GM12878 (cell line): ENCODE measurements around the gene KIF20A. TPM values are rescaled to one million over a fixed set of nuclear protein-coding genes. Genes with fewer than 3 reads are reported as not detected.

Source experiments
- ATAC-seq: fragments of 200-7000 bp; cut with Tn5 transposase; 3 replicates; pipeline ENCODE4 v1.9.1; 2020; ENCODE audit warnings: mild to moderate bottlenecking, moderate library complexity
- BruUV-seq: library from RNA; stranded (reverse); fragments of 400-500 nt; replicated peaks from 2 replicates; lab custom pipeline; 2021; lab: Mats Ljungman, UMichigan
- CTCF ChIA-PET: fragments of 300-600 bp; sonication (Branson Sonifier 250); formaldehyde crosslinking; extraction: SDS; loops from one replicate; lab custom pipeline; 2021; ENCODE audit warnings: inconsistent platforms; lab: Yijun Ruan, JAX
- POLR2A ChIA-PET: fragments of 350-600 bp; formaldehyde crosslinking; extraction: SDS; loops from one replicate; lab custom pipeline; 2021; ENCODE audit warnings: inconsistent platforms; lab: Charles Lee
- RAD21 ChIA-PET: fragments of 300-600 bp; sonication (Branson Sonifier 250); formaldehyde crosslinking; loops from one replicate; lab custom pipeline; 2023; ENCODE audit warnings: antibody characterized with exemption; ENCODE audit not compliant: unreplicated experiment; lab: Charles Lee
- SMC1A ChIA-PET: fragments of 300-600 bp; sonication (Branson Sonifier 250); formaldehyde crosslinking; loops from one replicate; lab custom pipeline; 2023; ENCODE audit not compliant: unreplicated experiment, uncharacterized antibody; lab: Charles Lee
- DNase-seq: peaks from one replicate; pipeline ENCODE4 v3.0.0-alpha.2; 2011; ENCODE audit warnings: low read depth, low spot score
- FAIRE-seq: peaks from 3 replicates; lab custom pipeline; 2011; peaks lifted over from hg19 to GRCh38; lab: Jason Lieb, UNC
- H2AFZ ChIP-seq: 2 replicates; pipeline ENCODE4 v1.6.0; 2011; ENCODE audit warnings: low read depth, low read length, control low read depth; ENCODE audit not compliant: control insufficient read depth
- H3K27ac ChIP-seq: 2 replicates; pipeline ENCODE4 v1.5.1; 2011; ENCODE audit warnings: control low read depth; ENCODE audit not compliant: control insufficient read depth, insufficient read depth
- H3K27me3 ChIP-seq, 2 experiments: replicated peaks in 1 of 2; 2 replicates each; pipeline versions ENCODE4 v1.6.0 to v1.6.1; 2011; ENCODE audit warnings: low read length in 1 of 2; ENCODE audit not compliant: control insufficient read depth in 2 of 2, insufficient read depth in 2 of 2
- H3K36me3 ChIP-seq, 2 experiments: 2 replicates each; pipeline ENCODE4 v1.5.1; 2011; ENCODE audit warnings: low read length in 1 of 2; ENCODE audit not compliant: control insufficient read depth in 2 of 2, insufficient read depth in 2 of 2
- H3K4me1 ChIP-seq: 2 replicates; pipeline ENCODE4 v1.6.1; 2011; ENCODE audit warnings: mild to moderate bottlenecking, low read length, moderate library complexity, mixed read lengths; ENCODE audit not compliant: control insufficient read depth, insufficient read depth
- H3K4me2 ChIP-seq: 2 replicates; pipeline ENCODE4 v1.6.0; 2011; ENCODE audit warnings: control low read depth; ENCODE audit not compliant: control insufficient read depth, insufficient read depth
- H3K4me3 ChIP-seq: fragments of 200-600 bp; sonication (generic); 2 replicates; pipeline ENCODE4 v1.5.1; 2016
- H3K79me2 ChIP-seq: 2 replicates; pipeline ENCODE4 v1.6.0; 2011; ENCODE audit warnings: low read length; ENCODE audit not compliant: control insufficient read depth, insufficient read depth
- H3K9ac ChIP-seq: 2 replicates; pipeline ENCODE4 v1.8.0; 2011; ENCODE audit warnings: low read length, control low read depth, mixed read lengths; ENCODE audit not compliant: control insufficient read depth, insufficient read depth
- H3K9me3 ChIP-seq: replicated peaks from 3 replicates; pipeline ENCODE4 v1.5.1; 2011; ENCODE audit warnings: mild to moderate bottlenecking, low read length; ENCODE audit not compliant: control insufficient read depth, insufficient read depth
- H4K20me1 ChIP-seq: 2 replicates; pipeline ENCODE4 v1.6.0; 2011; ENCODE audit not compliant: control insufficient read depth, insufficient read depth
- BCL11A ChIP-seq: IDR thresholded peaks from 2 replicates; pipeline ENCODE4 v1.6.1; 2011; ENCODE audit warnings: low read depth, low read length
- CREB1 ChIP-seq: IDR thresholded peaks from 2 replicates; pipeline ENCODE4 v1.6.1; 2012; ENCODE audit warnings: low read depth, mild to moderate bottlenecking, inconsistent platforms
- E2F8 ChIP-seq: fragments of 450-650 bp; IDR thresholded peaks from 2 replicates; pipeline ENCODE4 v1.6.1; 2018; ENCODE audit warnings: mild to moderate bottlenecking, low read depth, moderate library complexity; ENCODE audit not compliant: partially characterized antibody
- MXI1 ChIP-seq: fragments of 150-350 bp; IDR thresholded peaks from 2 replicates; pipeline ENCODE4 v1.6.1; 2011; ENCODE audit warnings: low read depth, mild to moderate bottlenecking, inconsistent platforms, low read length, improper control_type of control experiment
- NBN ChIP-seq: fragments of 450-650 bp; IDR thresholded peaks from 2 replicates; pipeline ENCODE4 v1.6.1; 2016
- NRF1 ChIP-seq: conservative IDR thresholded peaks from 2 replicates; pipeline ENCODE4 v1.6.1; 2011; ENCODE audit warnings: mild to moderate bottlenecking, low read depth, low read length, improper control_type of control experiment
- PKNOX1 ChIP-seq: fragments of 450-650 bp; IDR thresholded peaks from 2 replicates; pipeline ENCODE4 v1.6.1; 2016; ENCODE audit warnings: mild to moderate bottlenecking
- RAD21 ChIP-seq: IDR thresholded peaks from 2 replicates; pipeline ENCODE4 v1.6.1; 2011; ENCODE audit warnings: mild to moderate bottlenecking, low read depth, low read length, moderate library complexity; ENCODE audit not compliant: insufficient read depth
- SPI1 ChIP-seq: IDR thresholded peaks from 2 replicates; pipeline ENCODE4 v1.6.1; 2011; ENCODE audit warnings: low read depth, mild to moderate bottlenecking, low read length, moderate library complexity, borderline replicate concordance; ENCODE audit not compliant: insufficient read depth
- WRNIP1 ChIP-seq: IDR thresholded peaks from 2 replicates; pipeline ENCODE4 v1.6.1; 2011; ENCODE audit warnings: low read depth, low read length, improper control_type of control experiment, borderline replicate concordance
- ZBED1 ChIP-seq: IDR thresholded peaks from 2 replicates; pipeline ENCODE4 v1.6.1; 2016; ENCODE audit warnings: borderline replicate concordance
- ZNF274 ChIP-seq: IDR thresholded peaks from one replicate; pipeline ENCODE4 v1.8.0; 2011; ENCODE audit not compliant: insufficient read length, insufficient read depth
- WGBS: methylation state at CpG from one replicate; pipeline ENCODE4 v1.1.6; 2016; ENCODE audit warnings: low lambda C conversion rate; ENCODE audit not compliant: insufficient replicate concordance, insufficient coverage; ENCODE audit errors: missing lambda C conversion rate; 5-methylcytosine and 5-hydroxymethylcytosine counted together
- in situ Hi-C: fragments of 300-500 bp; cut with MboI; formaldehyde crosslinking; loops from 9 replicates; pipeline ENCODE4 v1.14.3; 2018; ENCODE audit warnings: mixed read lengths
- intact Hi-C: fragments of 100-400 bp; cut with micrococcal nuclease; formaldehyde crosslinking; loops from one replicate; pipeline ENCODE4 v1.14.2; 2022; ENCODE audit not compliant: unreplicated experiment
- polyA plus RNA-seq, 11 experiments: library from polyadenylated mRNA; depleted of rRNA in 4 of 11; unstranded in 6 of 11; stranded (reverse) in 5 of 11; fragments of >200 nt; fragmentation: Nextera tagmentation in 4 of 11; fragmentation: Illumina TruSeq in 1 of 11; extraction: Ambion mirVana in 4 of 11; extraction: Trizol in 1 of 11; gene quantifications; 1 replicate in 1 of 11; 2 replicates in 10 of 11; pipeline versions ENCODE4 v1.2.1 to v1.2.3, GENCODE V29; 2011 to 2016; ENCODE audit warnings: inconsistent platforms in 2 of 11, missing spikeins in 2 of 11, low read depth in 1 of 11
- total RNA-seq, 4 experiments: library from RNA; depleted of rRNA in 3 of 4; stranded (reverse); fragments of >200 nt in 3 of 4; fragmentation: Illumina TruSeq in 1 of 4; extraction: Trizol in 1 of 4; gene quantifications; 2 replicates each; pipeline versions ENCODE4 v1.2.1 to v1.2.3, GENCODE V29; 2013 to 2021
- TF ChIP-seq, protein P1 (sequence below): fragments of 450-650 bp; IDR thresholded peaks from 2 replicates; pipeline ENCODE4 v1.6.1; 2017; ENCODE audit warnings: low read depth, mild to moderate bottlenecking, moderate library complexity
- TF ChIP-seq, protein P2 (sequence below): fragments of 450-650 bp; IDR thresholded peaks from 2 replicates; pipeline ENCODE4 v1.6.1; 2014; ENCODE audit warnings: mild to moderate bottlenecking
- TF ChIP-seq, protein P3 (sequence below): IDR thresholded peaks from 2 replicates; pipeline ENCODE4 v1.6.1; 2011; ENCODE audit warnings: low read depth, low read length, improper control_type of control experiment, borderline replicate concordance

The KIF20A gene
- total and polyA plus RNA-seq, 10 of the 15 experiments (the other 5 are each of a cell fraction or from before 2014, with no cell fraction given): 20.7 to 61.9 (median 45.3) TPM

- RAD21 ChIA-PET: no interaction called here
These were observed 21.3 kb upstream of the KIF20A start for GRCh38 chr5:138157626-138158025.

More at GRCh38 chr5:138157626-138158025, 21.3 kb upstream of the KIF20A start:
- Histone ChIP-seq H3K9me3 (no peaks in the 10 kb centered on the region), H3K4me3 (no peak overlapping the region), H4K20me1 (no peaks in the 10 kb centered on the region), H3K79me2 (no peaks in the 10 kb centered on the region), H3K4me2 (no peak overlapping the region), H3K9ac (no peak overlapping the region), H3K27me3 (no peaks in the 10 kb centered on the region), H2AFZ (no peak overlapping the region), H3K36me3 (peaks cover 10 to 29% of the 10 kb centered on the region in 2 experiments), H3K27ac (no peak overlapping the region), H3K4me1 (no peaks in the 10 kb centered on the region)
- POLR2A ChIA-PET: no interaction called here
- in situ Hi-C loops: no loop called here
- FAIRE-seq (no peak), ATAC-seq (no peak), DNase-seq (no peak)
- SMC1A ChIA-PET: no interaction called here
- intact Hi-C loops: no loop called here
- no TSS peak for BruUV-seq
- CTCF ChIA-PET: interaction anchor here (1.2 kb wide), 1 partner anchor 10 kb away, joined by 3 read pairs; no protein-coding TSS in a partner anchor
- no peak for TF ChIP-seq NRF1
- TF ChIP-seq E2F8: no peak
- TF ChIP-seq, protein P1, sequence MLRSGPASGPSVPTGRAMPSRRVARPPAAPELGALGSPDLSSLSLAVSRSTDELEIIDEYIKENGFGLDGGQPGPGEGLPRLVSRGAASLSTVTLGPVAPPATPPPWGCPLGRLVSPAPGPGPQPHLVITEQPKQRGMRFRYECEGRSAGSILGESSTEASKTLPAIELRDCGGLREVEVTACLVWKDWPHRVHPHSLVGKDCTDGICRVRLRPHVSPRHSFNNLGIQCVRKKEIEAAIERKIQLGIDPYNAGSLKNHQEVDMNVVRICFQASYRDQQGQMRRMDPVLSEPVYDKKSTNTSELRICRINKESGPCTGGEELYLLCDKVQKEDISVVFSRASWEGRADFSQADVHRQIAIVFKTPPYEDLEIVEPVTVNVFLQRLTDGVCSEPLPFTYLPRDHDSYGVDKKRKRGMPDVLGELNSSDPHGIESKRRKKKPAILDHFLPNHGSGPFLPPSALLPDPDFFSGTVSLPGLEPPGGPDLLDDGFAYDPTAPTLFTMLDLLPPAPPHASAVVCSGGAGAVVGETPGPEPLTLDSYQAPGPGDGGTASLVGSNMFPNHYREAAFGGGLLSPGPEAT: no peak
- TF ChIP-seq ZNF274: no peak
- no peak for TF ChIP-seq CREB1
- TF ChIP-seq, protein P2, sequence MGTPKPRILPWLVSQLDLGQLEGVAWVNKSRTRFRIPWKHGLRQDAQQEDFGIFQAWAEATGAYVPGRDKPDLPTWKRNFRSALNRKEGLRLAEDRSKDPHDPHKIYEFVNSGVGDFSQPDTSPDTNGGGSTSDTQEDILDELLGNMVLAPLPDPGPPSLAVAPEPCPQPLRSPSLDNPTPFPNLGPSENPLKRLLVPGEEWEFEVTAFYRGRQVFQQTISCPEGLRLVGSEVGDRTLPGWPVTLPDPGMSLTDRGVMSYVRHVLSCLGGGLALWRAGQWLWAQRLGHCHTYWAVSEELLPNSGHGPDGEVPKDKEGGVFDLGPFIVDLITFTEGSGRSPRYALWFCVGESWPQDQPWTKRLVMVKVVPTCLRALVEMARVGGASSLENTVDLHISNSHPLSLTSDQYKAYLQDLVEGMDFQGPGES: no peak
- no peak for TF ChIP-seq WRNIP1
- TF ChIP-seq SPI1: no peak
- TF ChIP-seq, protein P3, sequence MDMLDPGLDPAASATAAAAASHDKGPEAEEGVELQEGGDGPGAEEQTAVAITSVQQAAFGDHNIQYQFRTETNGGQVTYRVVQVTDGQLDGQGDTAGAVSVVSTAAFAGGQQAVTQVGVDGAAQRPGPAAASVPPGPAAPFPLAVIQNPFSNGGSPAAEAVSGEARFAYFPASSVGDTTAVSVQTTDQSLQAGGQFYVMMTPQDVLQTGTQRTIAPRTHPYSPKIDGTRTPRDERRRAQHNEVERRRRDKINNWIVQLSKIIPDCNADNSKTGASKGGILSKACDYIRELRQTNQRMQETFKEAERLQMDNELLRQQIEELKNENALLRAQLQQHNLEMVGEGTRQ: no peak
- TF ChIP-seq BCL11A: no peak
- no peak for TF ChIP-seq NBN
- TF ChIP-seq PKNOX1: no peak
- TF ChIP-seq ZBED1: no peak
- no peak for TF ChIP-seq RAD21
- no peak for TF ChIP-seq MXI1
- WGBS: 100% methylated on average over 1 of the region's 1 CpG
